ENCODE measurements around the gene RGS10.
"Not testable (repeated sequence)": the region's sequence is repeated elsewhere in the genome, so short reads cannot be mapped to it uniquely, and the experiment has no call there.

DNA sequence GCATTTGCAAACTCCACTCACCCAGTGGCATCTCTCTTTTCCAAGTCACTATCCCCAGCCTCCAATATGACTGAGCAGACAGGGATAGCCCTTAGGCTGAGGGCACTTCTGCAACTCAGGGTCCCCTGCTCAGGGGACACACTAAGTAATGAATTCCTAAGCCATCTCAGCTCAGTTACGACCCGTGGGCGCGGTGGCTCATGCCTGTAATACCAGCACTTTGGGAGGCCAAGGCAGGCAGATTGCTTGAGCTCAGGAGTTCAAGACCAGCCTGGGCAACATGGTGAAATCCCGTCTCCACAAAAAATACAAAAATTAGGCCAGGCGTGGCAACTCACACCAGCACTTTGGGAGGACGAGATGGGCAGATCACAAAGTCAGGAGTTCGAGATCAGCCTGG, 10.3 kb downstream of the RGS10 start:
- TF ChIP-seq POLR2AphosphoS5 (IDR thresholded peaks at IDR 0.05); POLR2A (IDR thresholded peaks at IDR 0.05; ENCODE audit: low read depth): not testable (repeated sequence)
- TF ChIP-seq, protein P1, sequence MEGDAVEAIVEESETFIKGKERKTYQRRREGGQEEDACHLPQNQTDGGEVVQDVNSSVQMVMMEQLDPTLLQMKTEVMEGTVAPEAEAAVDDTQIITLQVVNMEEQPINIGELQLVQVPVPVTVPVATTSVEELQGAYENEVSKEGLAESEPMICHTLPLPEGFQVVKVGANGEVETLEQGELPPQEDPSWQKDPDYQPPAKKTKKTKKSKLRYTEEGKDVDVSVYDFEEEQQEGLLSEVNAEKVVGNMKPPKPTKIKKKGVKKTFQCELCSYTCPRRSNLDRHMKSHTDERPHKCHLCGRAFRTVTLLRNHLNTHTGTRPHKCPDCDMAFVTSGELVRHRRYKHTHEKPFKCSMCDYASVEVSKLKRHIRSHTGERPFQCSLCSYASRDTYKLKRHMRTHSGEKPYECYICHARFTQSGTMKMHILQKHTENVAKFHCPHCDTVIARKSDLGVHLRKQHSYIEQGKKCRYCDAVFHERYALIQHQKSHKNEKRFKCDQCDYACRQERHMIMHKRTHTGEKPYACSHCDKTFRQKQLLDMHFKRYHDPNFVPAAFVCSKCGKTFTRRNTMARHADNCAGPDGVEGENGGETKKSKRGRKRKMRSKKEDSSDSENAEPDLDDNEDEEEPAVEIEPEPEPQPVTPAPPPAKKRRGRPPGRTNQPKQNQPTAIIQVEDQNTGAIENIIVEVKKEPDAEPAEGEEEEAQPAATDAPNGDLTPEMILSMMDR (IDR thresholded peaks at IDR 0.05) = not testable (repeated sequence)

All from esophagus muscularis mucosa (tissue), 3 donors.